GM21447 (cell line): ENCODE data around the gene BAZ1A.
A peak's percentile ranks its signal among the peaks of the same experiment; 100 is the strongest.

ENCODE experiments used
- ATAC-seq: cut with Tn5 transposase; IDR thresholded peaks from one replicate; pipeline ENCODE4 v1.9.1; 2021; ENCODE audit not compliant: unreplicated experiment

BAZ1A gene

DNA sequence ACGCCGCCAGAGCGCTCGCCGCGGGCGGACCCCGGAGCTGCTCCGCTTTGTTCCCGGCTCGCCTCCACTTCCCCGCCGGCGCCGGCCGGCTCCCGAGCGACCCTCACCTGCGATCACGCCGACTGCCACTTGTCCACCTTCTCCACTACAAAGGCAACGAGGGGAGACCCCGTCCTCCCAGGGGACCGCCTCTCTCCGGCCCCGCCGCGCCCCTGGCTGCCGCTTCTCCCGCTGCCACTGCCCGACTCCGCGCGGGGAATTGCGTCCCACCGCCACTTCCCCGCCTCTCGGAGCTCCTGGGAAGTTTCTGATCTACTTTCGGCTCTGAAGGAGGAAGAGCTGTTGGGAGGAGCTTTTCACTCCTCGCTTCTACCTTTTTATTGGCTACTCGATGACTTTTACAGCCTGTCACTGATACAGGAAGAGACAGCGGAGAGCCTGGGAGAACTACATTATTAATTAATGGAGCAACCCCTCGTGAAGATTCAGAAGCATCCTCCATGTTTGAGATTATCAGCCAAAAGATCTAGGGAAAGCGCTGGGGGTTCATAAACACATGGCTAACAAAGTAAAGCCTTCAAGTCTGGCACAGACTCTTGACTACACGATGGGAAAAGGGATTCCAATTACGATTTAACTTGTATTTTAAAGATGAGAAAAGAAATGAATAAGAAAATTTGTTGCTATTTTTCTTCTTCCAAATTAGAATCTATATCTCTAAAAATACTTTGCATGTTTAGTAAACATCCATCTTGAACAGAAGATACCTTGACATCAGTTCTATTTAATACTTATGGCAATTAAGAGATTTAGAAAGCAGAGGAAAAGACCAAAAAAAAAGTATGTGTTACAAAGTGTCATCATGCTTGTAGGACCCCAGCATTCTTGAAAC, at the start of gene BAZ1A:
BAZ1A (minus strand) TSS at position 330 of the 892 bp plus-strand sequence. CDS start 756 bp downstream, outside the sequence.
- peak; percentile 43 for ATAC-seq

DNA sequence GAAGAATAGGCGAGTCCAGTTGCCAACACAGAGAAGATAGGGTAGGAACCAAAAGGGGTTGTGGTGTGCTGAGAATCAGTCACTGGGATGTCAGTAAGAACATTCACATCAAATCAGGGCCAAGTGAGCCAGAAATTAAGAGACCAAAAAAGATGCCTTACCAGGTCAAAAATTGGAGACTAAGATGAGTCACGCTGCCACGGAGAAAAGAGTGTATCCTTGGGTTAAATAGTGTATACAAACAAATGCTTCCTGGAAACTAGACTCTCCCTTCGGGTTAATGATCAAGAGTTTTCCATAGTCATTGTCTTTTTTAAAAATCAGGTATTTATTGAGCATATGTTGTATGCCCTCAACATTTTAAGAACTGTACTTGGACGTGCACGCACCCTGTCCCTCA, 45.2 kb upstream of the BAZ1A start:
- ATAC-seq: no peak

- ATAC-seq: no peak
Measured at GRCh38 chr14:34913619-34914018, 38.5 kb upstream of the BAZ1A start.

- no peak for ATAC-seq
Measured at GRCh38 chr14:34912966-34913365, 37.8 kb upstream of the BAZ1A start.

GRCh38 chr14:34912182-34912581, 37.0 kb upstream of the BAZ1A start:
- ATAC-seq: no peak

DNA sequence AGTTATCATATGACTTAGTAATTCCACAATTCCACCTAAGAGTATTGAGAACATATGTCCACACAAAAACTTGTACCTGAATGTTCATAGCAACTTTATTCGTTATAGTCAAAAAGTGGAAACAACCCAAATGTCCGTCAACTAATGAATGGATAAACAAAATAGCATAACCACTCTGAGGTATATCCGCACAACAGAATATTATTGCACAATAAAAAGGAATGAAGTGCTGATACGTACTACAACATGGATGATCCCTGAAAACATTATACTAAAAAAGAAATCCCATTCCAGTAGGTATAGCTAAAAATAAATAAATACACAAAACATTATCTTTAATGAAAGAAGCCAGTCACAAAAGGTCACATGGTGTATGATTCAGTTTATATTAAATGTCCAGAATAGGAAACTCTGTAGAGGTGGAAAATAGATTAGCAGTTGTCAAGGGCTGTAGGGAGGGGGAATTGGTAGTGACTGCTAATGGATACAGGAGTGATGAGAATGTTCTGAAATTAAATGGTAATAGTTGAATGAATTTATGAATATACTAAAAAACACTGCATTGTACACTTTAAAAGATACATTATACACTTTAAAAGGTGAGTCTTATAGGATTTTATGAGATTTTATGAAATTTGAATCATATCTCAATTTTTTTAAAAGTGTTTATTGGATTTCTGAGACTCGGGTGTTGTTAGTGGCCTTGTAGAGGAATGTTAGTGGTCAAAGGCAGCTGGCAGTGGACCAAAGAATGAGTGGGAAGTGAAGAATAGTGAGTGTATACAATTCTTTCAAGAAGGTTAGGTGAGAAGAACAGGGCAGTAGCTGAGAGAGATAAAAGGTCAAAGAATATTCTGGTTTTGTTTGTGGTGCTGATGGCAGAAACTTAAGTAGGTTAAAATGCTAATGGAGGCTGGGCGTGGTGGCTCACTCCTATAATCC, 36.3 kb upstream of the BAZ1A start:
- no peak for ATAC-seq

DNA sequence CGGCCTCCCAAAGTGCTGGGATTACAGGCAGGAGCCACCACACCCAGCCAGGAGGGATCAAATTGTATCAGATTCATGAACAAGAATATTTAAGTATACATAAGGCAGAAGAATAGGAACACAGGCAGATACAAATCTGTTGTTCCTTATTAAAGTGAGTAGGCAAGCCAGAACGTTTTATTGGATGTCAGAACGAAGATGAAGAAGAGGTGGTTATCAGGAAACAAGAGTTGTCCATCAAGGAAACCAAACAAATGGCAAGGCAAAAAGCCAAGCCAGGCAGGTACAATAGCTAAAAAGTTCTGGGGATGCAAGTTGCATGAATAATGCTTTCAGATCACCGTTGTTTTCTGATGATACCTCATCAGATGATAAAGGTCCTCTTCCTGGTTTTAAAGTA, 31.1 kb upstream of the BAZ1A start:
- no peak for ATAC-seq

DNA sequence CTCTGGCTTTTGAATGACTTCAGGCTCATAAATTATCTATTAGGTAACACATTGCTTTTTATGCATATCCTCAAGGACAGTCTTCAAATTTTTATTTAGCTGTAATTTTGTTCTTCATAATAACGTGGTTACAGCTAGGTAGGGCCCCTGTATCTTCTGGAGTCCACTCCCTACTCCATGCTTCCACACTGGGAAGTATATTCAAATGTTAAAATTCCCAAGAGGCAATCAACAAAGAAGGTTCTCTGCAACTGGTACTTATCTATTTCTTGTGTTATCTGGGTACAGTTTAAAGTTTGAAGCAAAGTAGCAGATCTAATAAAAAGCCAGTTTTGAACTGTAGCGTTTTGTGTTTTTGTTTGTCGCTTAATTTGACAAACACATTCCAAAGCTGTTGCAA, 20.1 kb upstream of the BAZ1A start:
- no peak for ATAC-seq

GRCh38 chr14:34890937-34891336, 15.8 kb upstream of the BAZ1A start:
- ATAC-seq: no peak

DNA sequence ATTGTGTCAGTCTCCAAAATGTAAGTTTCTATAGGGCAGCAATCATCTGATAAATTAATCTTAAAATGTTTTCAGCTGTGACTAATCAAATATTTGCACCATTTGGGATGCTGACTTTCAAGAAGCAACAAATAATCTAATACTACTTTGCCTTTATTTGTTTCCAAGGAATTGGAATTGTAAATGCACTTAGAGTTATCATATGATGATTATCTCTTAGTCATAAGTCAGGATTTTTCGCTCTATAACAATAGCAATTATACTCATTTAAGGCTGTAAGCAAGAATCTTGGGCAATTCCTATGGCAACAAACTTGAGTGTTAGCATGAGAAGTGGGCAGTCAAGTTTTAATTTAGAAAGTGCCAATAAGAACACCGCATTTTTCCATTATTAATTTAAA, 13.0 kb upstream of the BAZ1A start:
- ATAC-seq: no peak

DNA sequence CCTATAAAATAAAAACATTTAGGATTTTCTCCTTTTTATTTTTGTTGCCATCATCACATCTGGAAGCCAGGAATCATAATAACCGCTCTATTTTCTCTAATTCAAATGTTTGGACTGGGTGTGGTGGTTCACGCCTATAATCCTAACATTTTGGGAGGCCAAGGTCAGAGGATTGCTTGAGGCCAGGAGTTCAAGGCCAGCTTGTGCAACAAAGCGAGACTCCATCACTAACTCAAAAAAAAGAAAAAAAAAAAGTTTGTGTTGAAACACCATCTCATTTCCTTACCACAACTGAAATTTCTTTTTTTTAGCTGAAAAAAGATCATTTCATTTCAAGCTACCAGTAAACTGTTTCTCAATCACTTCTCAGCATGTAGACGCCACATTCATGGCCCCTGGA, 8.8 kb upstream of the BAZ1A start:
- no peak for ATAC-seq

- ATAC-seq: peak; percentile 23
Measured at GRCh38 chr14:34874386-34875030, 652 bp downstream of the BAZ1A start.

DNA sequence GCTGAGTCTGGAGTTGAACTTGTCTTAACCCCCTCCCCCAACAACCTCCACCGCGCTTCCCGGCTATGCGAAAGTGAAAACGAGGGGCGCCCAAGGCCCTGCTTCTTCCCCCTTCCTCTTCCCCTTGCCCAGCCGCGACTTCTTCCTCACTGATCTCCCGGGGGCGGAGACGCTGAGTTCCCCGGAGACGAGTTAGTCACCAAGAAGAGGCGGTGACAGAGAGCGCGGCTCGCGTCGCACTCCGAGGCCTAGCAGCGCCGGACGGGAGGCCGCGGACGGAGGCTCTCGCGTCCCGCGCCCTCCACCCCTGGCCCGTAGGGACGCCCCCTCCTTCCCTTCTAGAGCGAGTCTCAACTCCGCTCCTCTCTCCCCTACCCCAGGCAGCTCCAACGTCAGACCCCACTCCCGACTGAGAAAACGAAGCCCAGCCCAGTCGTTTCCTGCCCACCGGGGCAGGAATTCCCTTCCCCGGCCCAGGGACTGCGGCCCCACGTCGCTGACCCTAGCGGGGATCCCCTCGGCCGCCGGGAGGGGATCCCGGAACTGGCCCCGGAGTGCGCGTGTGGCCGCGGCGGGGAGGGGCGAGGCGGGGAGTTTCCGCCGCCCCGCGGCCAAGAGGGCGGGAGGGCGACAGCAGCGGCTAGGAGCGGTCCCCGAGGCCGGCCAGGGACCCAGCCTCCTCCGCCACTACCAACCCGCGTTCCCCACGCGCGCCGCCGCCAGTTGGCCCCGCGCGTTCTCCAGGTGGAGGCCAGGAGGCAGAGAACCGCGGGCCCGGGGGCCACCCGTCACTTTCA, 1.4 kb downstream of the BAZ1A start:
- ATAC-seq: peak; percentile 54

DNA sequence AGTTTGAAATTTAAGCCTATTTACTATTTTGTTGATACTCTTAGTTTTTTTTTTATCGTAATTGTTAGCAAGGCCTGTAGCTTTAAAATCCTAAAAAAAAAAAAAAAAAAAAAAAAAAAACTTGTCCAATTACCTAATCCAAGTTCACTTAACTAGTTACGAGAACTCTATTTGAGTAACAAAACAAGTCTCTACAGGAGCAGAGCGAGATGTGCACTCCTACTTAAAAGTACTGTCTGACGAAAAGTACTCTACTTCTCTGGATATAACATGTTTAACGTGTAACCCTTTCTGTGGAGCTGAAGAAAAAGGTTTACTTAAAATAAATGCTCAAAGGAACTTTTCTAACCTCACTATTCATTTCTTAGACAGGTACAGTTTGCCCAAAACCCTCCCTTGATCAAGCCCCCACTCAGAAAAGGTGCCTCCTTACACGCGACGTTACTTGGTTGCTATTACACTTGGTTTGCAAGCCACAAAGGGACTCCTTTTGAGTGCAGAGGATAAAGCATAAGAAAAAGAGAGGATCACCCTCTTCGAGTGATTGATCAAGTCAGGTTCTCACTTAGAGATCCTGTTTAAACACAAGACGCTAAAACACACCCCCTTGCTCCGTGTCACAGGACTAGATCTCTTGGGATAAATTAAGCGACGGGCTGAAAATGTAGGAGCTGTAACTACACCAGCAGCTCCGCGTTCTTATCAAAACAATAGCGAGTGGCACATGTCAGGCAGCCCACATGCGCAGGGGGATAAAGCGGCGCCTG, 2.2 kb downstream of the BAZ1A start:
- ATAC-seq: peak; percentile 6

- no peak for ATAC-seq
Measured at GRCh38 chr14:34867199-34867598, 8.0 kb downstream of the BAZ1A start.

- no peak for ATAC-seq
Measured at GRCh38 chr14:34865889-34866574, 9.1 kb downstream of the BAZ1A start.

GRCh38 chr14:34863844-34864243, 11.3 kb downstream of the BAZ1A start:
- ATAC-seq: no peak

GRCh38 chr14:34858765-34859164, 16.4 kb downstream of the BAZ1A start:
- ATAC-seq: no peak
